Fibroblast of lung (primary cell): ENCODE measurements around the gene ZNF280B.

Source experiments
- CTCF ChIP-seq, 2 donors: IDR thresholded peaks in 1 of 2; conservative IDR thresholded peaks in 1 of 2; 1 replicate in 1 of 2; 2 replicates in 1 of 2; pipeline ENCODE4 v1.5.1; 2011 to 2012; ENCODE audit warnings: low read length in 2 of 2, control low read depth in 1 of 2, inconsistent platforms in 1 of 2, low read depth in 1 of 2, mild to moderate bottlenecking in 1 of 2
- EZH2 ChIP-seq: IDR thresholded peaks from 2 replicates; pipeline ENCODE4 v1.5.1; 2012; ENCODE audit warnings: low read length, control low read depth, mild to moderate bottlenecking; ENCODE audit errors: missing control alignments

DNA sequence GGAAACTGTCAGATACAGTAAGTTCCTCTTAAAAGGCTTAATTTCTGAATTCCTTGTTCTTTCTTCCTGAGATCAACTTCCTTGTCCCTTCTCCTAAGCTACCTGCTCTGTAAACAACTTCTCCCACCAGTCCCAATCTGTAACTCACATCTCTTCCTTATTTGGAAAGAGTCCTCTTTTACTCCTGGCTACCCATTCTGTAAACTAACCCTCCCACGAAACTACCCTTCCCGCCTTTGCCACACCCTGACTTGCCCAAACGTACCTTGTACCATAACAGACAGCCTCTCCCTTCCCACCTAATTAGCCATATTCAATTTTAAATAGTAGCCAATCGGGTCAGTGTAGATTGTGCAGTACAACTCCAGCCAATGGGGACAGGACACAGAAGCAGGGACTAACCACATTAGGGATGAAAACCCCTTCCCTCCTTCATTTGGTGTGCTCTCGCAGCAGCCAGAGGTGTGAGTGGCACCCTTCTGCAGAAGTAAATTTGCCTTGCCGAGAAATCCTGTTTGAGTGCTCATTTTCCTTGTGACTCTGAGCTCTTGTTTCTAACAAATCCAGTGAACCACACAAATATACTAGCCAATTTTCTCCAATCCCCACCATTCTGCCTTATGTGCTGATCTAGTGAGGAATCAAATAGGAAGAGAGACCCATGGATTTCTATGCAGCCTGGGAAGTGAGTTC, 49.5 kb downstream of the ZNF280B start:
- no peak for TF ChIP-seq EZH2
- TF ChIP-seq CTCF (conservative IDR thresholded peaks at IDR 0.05 in 1 of 2, IDR thresholded peaks at IDR 0.05 in 1 of 2; ENCODE audit: low read depth in 1 of 2, low read length in 2 of 2) = no peak
